GM20000 (cell line): ENCODE results near the gene PLAA.

Experiments used
- DNase-seq: peaks from one replicate; pipeline ENCODE4 v3.0.0; 2012; ENCODE audit warnings: low spot score
- CTCF ChIP-seq: IDR thresholded peaks from 2 replicates; pipeline ENCODE4 v1.5.1; 2012; ENCODE audit warnings: mild to moderate bottlenecking, control low read depth; ENCODE audit errors: extremely low read depth, missing control alignments

Gene PLAA

GRCh38 chr9:26856413-26857032 is 90.5 kb downstream of the PLAA start:
- peak; percentile 35 for TF ChIP-seq CTCF
- DNase-seq: peak; percentile 41
